SH-SY5Y (cell line): Measurements from ENCODE around the gene LMX1B.

ENCODE experiments used
- GATA2 ChIP-seq: IDR thresholded peaks from 2 replicates; pipeline ENCODE4 v1.6.1; 2011; ENCODE audit warnings: mild to moderate bottlenecking, low read depth, low read length
- GATA3 ChIP-seq: IDR thresholded peaks from 2 replicates; pipeline ENCODE4 v1.6.1; 2011; ENCODE audit warnings: low read depth, mild to moderate bottlenecking, low read length, moderate library complexity

The LMX1B gene

GRCh38 chr9:126701813-126702140, 88.0 kb downstream of the LMX1B start:
- no peak for TF ChIP-seq GATA3
- TF ChIP-seq GATA2 = no peak

GRCh38 chr9:126702151-126703001, 88.6 kb downstream of the LMX1B start:
- TF ChIP-seq GATA3 (no peak), GATA2 (no peak)

DNA sequence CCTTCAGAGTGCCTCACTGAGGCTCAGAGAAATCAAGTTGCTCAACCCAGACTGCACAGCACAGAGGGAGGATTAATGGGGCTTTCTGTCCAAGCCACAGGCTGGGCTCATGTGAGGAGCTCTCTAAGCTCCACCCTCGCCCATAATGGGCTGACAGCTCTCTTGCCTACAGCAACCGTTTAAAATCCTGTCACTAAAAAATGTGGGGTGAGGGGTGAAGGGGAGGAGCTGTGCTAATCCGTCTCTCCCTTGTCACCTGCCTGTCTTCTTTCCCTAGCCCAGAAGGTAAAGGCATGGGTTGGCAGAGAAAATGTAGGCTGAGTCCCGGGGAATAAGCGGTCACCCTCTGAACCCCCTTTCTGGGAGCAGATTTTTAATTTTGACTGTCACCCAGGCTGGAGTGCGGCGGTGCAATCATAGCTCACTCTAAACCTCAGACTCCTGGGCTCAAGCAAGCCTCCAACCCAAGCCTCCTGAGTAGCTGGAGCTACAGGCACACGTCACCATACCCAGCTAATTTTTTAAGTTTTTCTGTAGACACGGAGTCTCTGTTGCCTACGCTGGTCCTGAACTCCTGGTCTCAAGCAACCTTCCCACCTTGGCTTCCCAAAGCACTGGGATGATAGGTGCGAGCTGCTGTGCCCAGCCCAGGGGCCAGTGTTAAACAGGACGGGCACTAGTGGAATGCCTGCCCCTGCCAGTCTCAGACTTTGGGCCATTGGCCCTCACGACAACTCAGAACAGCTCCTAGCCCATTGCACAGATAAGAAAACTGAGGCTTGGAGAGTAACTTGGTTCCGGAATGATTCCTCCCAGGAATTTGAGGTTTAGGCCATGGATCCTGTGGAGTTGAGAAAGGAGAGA, 89.5 kb downstream of the LMX1B start:
- TF ChIP-seq GATA3 (no peak), GATA2 (no peak)

- no peak for TF ChIP-seq GATA3
- TF ChIP-seq GATA2 = no peak
Measured at GRCh38 chr9:126703866-126704156, 90.1 kb downstream of the LMX1B start.

- no peak for TF ChIP-seq GATA2
- no peak for TF ChIP-seq GATA3
Measured at GRCh38 chr9:126704157-126704891, 90.6 kb downstream of the LMX1B start.

- TF ChIP-seq GATA3 = no peak
- no peak for TF ChIP-seq GATA2
Measured at GRCh38 chr9:126704892-126705766, 91.4 kb downstream of the LMX1B start.

- TF ChIP-seq GATA2 = no peak
- TF ChIP-seq GATA3 = no peak
Measured at GRCh38 chr9:126705767-126706697, 92.3 kb downstream of the LMX1B start.

DNA sequence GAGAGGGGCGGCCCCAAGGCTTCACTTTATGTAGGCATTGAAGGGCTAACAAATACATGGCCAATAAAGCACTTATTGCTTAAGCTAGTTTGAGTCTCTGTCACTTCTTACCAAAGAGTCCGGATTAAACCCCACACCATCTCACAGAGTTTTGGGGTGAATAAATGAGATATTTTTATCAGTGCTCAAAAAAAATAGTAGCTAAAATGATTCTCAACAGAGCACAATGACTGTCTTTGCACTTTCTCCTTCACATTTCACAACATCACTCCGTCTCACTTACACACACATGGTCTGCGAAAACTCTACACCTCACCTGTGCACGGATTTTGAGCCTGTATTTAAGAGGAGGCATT, 92.9 kb downstream of the LMX1B start:
- TF ChIP-seq GATA3 (no peak), GATA2 (no peak)

DNA sequence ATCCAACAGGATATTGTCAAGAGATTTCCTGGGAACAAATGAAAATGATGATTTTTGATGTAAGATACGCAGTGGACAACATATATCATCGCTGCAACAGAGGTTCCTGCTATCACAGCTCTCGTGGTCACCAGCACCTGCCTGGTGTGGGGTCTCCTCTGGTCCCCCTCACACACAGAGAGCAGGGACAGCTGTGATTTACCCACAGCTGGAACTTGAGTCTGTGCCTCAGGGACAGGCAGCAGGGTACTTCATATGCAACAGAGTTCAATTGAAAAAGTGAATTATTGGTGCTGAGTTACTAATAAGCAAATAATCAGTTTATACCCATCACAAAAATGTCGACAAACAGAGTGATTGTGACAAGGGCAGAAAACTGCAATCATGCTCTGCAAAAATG, 93.4 kb downstream of the LMX1B start:
- TF ChIP-seq GATA3 (no peak), GATA2 (no peak)

DNA sequence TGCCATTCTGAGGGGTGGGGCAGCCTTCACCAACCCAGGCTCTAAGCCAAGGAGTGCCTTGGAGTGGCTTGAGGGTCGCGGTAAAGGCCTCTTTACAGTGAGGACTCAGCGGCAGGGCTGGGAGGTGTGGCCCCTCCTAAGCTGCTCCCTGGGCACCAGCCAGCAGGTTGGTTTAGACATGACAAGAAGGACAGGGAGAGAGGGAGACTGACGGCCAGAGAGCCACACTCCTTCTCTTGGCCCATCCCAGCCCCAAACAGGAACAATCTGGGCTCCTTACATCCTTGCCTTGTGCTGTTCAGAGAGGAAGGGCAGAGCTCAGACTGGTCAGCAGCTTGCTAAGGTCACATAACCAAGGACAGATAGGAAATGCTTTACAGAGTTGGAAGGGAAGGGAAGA, 94.5 kb downstream of the LMX1B start:
- TF ChIP-seq GATA3 = no peak
- TF ChIP-seq GATA2 = no peak

GRCh38 chr9:126709241-126709640, 95.5 kb downstream of the LMX1B start:
- TF ChIP-seq GATA3 = no peak
- no peak for TF ChIP-seq GATA2

DNA sequence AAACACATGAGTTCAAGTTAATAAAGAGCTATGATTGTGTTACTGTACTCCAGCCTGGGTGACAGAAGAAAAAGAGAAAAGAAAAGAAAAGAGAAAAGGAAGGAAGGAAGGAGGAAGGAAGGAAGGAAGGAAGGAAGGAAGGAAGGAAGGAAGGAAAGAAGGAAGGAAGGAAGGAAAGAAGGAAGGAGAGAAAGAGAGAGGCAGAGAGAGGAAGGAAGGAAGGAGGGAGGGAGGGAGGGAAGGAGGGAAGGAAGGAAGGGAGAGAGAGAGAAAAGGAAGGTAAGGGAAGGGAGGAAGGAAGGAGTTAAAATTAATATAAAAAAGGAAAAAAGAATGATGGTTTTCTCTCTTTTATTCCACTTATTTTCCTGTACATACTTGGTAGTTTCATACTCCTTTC, 101.7 kb downstream of the LMX1B start:
- TF ChIP-seq GATA2 (no peak), GATA3 (no peak)

GRCh38 chr9:126719618-126720031, 105.9 kb downstream of the LMX1B start:
- TF ChIP-seq GATA2 = no peak; the same call in 1 of the 2 replicates

GRCh38 chr9:126720036-126720435, 106.3 kb downstream of the LMX1B start:
- no peak for TF ChIP-seq GATA3
- no peak for TF ChIP-seq GATA2
